PC-9 (cell line): ENCODE data around the gene FMO5.

Experiments
- EZH2 ChIP-seq: fragments of 200-600 bp; sonication (generic); IDR thresholded peaks from 2 replicates; pipeline ENCODE4 v1.8.0; 2017; ENCODE audit warnings: antibody characterized with exemption, low read depth
- TF ChIP-seq, protein P1 (sequence below): fragments of 200-600 bp; sonication (generic); conservative IDR thresholded peaks from 2 replicates; pipeline ENCODE4 v1.6.1; 2017; ENCODE audit warnings: mixed run types, antibody characterized with exemption, mild to moderate bottlenecking, moderate library complexity

DNA sequence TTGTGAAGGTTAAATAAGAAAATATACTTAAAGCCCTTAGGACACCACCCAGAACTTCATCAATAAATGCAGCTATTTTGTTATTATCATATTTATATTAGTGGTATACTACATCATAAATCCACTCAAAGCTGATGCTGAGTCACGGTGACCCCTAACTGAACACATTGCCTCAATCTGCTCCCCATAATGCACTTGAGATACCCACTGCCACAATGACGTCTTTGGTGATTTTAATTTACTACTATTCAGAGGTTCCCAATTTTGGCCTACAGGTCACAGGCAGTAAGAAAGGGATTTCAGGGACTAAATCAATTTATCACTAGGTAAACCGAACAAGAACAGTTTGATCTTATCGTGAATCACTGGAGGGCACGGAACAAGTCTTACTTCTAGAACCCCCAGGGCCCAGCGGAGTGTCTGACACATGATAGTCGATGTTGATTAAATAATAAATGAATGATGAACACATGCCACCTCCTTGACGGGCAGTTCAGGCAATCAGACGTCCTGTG, 16.9 kb upstream of the FMO5 start:
- TF ChIP-seq, protein P1, sequence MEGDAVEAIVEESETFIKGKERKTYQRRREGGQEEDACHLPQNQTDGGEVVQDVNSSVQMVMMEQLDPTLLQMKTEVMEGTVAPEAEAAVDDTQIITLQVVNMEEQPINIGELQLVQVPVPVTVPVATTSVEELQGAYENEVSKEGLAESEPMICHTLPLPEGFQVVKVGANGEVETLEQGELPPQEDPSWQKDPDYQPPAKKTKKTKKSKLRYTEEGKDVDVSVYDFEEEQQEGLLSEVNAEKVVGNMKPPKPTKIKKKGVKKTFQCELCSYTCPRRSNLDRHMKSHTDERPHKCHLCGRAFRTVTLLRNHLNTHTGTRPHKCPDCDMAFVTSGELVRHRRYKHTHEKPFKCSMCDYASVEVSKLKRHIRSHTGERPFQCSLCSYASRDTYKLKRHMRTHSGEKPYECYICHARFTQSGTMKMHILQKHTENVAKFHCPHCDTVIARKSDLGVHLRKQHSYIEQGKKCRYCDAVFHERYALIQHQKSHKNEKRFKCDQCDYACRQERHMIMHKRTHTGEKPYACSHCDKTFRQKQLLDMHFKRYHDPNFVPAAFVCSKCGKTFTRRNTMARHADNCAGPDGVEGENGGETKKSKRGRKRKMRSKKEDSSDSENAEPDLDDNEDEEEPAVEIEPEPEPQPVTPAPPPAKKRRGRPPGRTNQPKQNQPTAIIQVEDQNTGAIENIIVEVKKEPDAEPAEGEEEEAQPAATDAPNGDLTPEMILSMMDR, result no peak
- TF ChIP-seq EZH2, result no peak
